ENCODE measurements around the gene REG4.

- TF ChIP-seq MXI1 (IDR thresholded peaks at IDR 0.05; ENCODE audit: low read depth, low read length) (no peak), CTCF (IDR thresholded peaks at IDR 0.05) (no peak), GABPA (IDR thresholded peaks at IDR 0.05; ENCODE audit: low read depth) (no peak), MAX (IDR thresholded peaks at IDR 0.05; ENCODE audit: low read depth) (no peak), ZBTB33 (IDR thresholded peaks at IDR 0.05; ENCODE audit: borderline replicate concordance, low read depth) (no peak), POLR2AphosphoS5 (IDR thresholded peaks at IDR 0.05; ENCODE audit: low read depth, low read length) (no peak), FOXM1 (IDR thresholded peaks at IDR 0.05; ENCODE audit: low read depth) (no peak), EP300 (IDR thresholded peaks at IDR 0.05; ENCODE audit: borderline replicate concordance in 1 of 2, low read depth in 1 of 2, low read length in 1 of 2) (no peak), RAD21 (IDR thresholded peaks at IDR 0.05; ENCODE audit: low read length) (no peak), TEAD4 (IDR thresholded peaks at IDR 0.05; ENCODE audit: borderline replicate concordance, insufficient read depth) (no peak), TAF1 (IDR thresholded peaks at IDR 0.05; ENCODE audit: borderline replicate concordance, low read depth, low read length) (no peak)
- TF ChIP-seq, protein P1, sequence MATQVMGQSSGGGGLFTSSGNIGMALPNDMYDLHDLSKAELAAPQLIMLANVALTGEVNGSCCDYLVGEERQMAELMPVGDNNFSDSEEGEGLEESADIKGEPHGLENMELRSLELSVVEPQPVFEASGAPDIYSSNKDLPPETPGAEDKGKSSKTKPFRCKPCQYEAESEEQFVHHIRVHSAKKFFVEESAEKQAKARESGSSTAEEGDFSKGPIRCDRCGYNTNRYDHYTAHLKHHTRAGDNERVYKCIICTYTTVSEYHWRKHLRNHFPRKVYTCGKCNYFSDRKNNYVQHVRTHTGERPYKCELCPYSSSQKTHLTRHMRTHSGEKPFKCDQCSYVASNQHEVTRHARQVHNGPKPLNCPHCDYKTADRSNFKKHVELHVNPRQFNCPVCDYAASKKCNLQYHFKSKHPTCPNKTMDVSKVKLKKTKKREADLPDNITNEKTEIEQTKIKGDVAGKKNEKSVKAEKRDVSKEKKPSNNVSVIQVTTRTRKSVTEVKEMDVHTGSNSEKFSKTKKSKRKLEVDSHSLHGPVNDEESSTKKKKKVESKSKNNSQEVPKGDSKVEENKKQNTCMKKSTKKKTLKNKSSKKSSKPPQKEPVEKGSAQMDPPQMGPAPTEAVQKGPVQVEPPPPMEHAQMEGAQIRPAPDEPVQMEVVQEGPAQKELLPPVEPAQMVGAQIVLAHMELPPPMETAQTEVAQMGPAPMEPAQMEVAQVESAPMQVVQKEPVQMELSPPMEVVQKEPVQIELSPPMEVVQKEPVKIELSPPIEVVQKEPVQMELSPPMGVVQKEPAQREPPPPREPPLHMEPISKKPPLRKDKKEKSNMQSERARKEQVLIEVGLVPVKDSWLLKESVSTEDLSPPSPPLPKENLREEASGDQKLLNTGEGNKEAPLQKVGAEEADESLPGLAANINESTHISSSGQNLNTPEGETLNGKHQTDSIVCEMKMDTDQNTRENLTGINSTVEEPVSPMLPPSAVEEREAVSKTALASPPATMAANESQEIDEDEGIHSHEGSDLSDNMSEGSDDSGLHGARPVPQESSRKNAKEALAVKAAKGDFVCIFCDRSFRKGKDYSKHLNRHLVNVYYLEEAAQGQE (IDR thresholded peaks at IDR 0.05; ENCODE audit: low read depth, low read length): no peak
- TF ChIP-seq, protein P2, sequence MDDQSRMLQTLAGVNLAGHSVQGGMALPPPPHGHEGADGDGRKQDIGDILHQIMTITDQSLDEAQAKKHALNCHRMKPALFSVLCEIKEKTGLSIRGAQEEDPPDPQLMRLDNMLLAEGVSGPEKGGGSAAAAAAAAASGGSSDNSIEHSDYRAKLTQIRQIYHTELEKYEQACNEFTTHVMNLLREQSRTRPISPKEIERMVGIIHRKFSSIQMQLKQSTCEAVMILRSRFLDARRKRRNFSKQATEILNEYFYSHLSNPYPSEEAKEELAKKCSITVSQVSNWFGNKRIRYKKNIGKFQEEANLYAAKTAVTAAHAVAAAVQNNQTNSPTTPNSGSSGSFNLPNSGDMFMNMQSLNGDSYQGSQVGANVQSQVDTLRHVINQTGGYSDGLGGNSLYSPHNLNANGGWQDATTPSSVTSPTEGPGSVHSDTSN (IDR thresholded peaks at IDR 0.05): no peak
Measured at GRCh38 chr1:119814288-119814687, 3.0 kb upstream of the REG4 start.

All from SK-N-SH (cell line).